HCT116 (cell line): ENCODE data around the gene DAAM1. TPM values are rescaled to one million over a fixed set of nuclear protein-coding genes. Genes with fewer than 3 reads are reported as not detected.

Experiments
- ATAC-seq: fragments of 200-7000 bp; cut with Tn5 transposase; 2 replicates; pipeline ENCODE4 v1.9.1; 2020; ENCODE audit warnings: mild to moderate bottlenecking, moderate library complexity
- BruUV-seq: library from RNA; stranded (reverse); fragments of 400-500 nt; replicated peaks from 2 replicates; lab custom pipeline; 2021; lab: Mats Ljungman, UMichigan
- CTCF ChIA-PET: fragments of 300-600 bp; sonication (Branson Sonifier 250); formaldehyde crosslinking; loops from one replicate; lab custom pipeline; 2021; ENCODE audit warnings: antibody characterized with exemption; lab: Charles Lee
- POLR2A ChIA-PET: fragments of 300-600, 350-600 bp; sonication (Branson Sonifier 250); formaldehyde crosslinking; loops from one replicate; lab custom pipeline; 2021; ENCODE audit warnings: antibody characterized with exemption; lab: Charles Lee
- RAD21 ChIA-PET, 2 experiments: fragments of 300-600 bp; sonication (Branson Sonifier 250); formaldehyde crosslinking; loops; one replicate each; lab custom pipeline; 2023; ENCODE audit warnings: low total read pairs in 2 of 2; ENCODE audit not compliant: uncharacterized antibody in 2 of 2, unreplicated experiment in 2 of 2, low non-redundant PET in 1 of 2; lab: Charles Lee
- DNase-seq: peaks from one replicate; pipeline ENCODE4 v3.0.0-alpha.2; 2010; ENCODE audit warnings: low read depth, low spot score
- H2AFZ ChIP-seq: fragments of 200-600 bp; shearing (Covaris generic), sonication (generic); 2 replicates; pipeline ENCODE4 v1.6.1; 2017; ENCODE audit warnings: low read depth, mixed run types, mixed read lengths, antibody characterized with exemption, low read length; ENCODE audit not compliant: poor library complexity, severe bottlenecking
- H3K27ac ChIP-seq: 2 replicates; pipeline ENCODE4 v1.5.1; 2012; ENCODE audit warnings: low read depth, low read length
- H3K27me3 ChIP-seq: fragments of 200-600 bp; sonication (generic); 2 replicates; pipeline ENCODE4 v1.6.1; 2016; ENCODE audit warnings: mixed run types, low read length, mixed read lengths; ENCODE audit not compliant: insufficient read depth
- H3K36me3 ChIP-seq, 2 experiments: fragments of 200-500 bp in 1 of 2; fragments of 200-600 bp in 1 of 2; sonication (Bioruptor generic) in 1 of 2; sonication (generic) in 1 of 2; 2 replicates each; pipeline versions ENCODE4 v1.5.1 to v1.6.1; 2014 to 2016; ENCODE audit warnings: low read length in 2 of 2, inconsistent platforms in 1 of 2, mixed read lengths in 1 of 2, mixed run types in 1 of 2; ENCODE audit not compliant: insufficient read depth in 2 of 2, control insufficient read depth in 1 of 2
- H3K4me1 ChIP-seq, 2 experiments: fragments of 200-600 bp in 1 of 2; sonication (generic) in 1 of 2; 2 replicates each; pipeline versions ENCODE4 v1.5.1 to v1.6.1; 2012 to 2017; ENCODE audit warnings: low read length in 2 of 2, inconsistent platforms in 1 of 2, mild to moderate bottlenecking in 1 of 2, mixed read lengths in 1 of 2, mixed run types in 1 of 2, moderate library complexity in 1 of 2; ENCODE audit not compliant: insufficient read depth in 2 of 2, control insufficient read depth in 1 of 2
- H3K4me2 ChIP-seq: fragments of 200-600 bp; sonication (generic); 2 replicates; pipeline ENCODE4 v1.6.1; 2017; ENCODE audit warnings: mixed run types, low read length, mixed read lengths
- H3K4me3 ChIP-seq, 2 experiments: fragments of 200-600 bp in 1 of 2; sonication (generic) in 1 of 2; replicated peaks in 1 of 2; 2 replicates each; pipeline ENCODE4 v1.5.1; 2011 to 2016; ENCODE audit warnings: low read length in 2 of 2, control low read depth in 1 of 2, low read depth in 1 of 2, mild to moderate bottlenecking in 1 of 2, mixed read lengths in 1 of 2, mixed run types in 1 of 2
- H3K79me2 ChIP-seq: fragments of 200-600 bp; sonication (generic); 2 replicates; pipeline ENCODE4 v1.6.1; 2017; ENCODE audit warnings: mild to moderate bottlenecking, mixed run types, low read length, moderate library complexity, mixed read lengths; ENCODE audit not compliant: insufficient read depth
- H3K9ac ChIP-seq: fragments of 200-600 bp; sonication (generic); 2 replicates; pipeline ENCODE4 v1.6.1; 2016; ENCODE audit warnings: low read length, mixed read lengths
- H3K9me2 ChIP-seq: fragments of 200-600 bp; sonication (generic), shearing (Covaris generic); 2 replicates; pipeline ENCODE4 v1.6.1; 2017; ENCODE audit warnings: mixed run types, mild to moderate bottlenecking, moderate library complexity; ENCODE audit not compliant: insufficient read depth
- H3K9me3 ChIP-seq, 2 experiments: fragments of 200-500 bp in 1 of 2; fragments of 200-600 bp in 1 of 2; sonication (Bioruptor generic) in 1 of 2; sonication (generic) in 1 of 2; 2 replicates each; pipeline ENCODE4 v1.6.1; 2014 to 2017; ENCODE audit warnings: low read length in 2 of 2, mixed read lengths in 2 of 2, inconsistent platforms in 1 of 2, low read depth in 1 of 2, mild to moderate bottlenecking in 1 of 2, mixed run types in 1 of 2, moderate library complexity in 1 of 2; ENCODE audit not compliant: control insufficient read depth in 1 of 2, insufficient read depth in 1 of 2
- H4K20me1 ChIP-seq: fragments of 200-600 bp; sonication (generic), shearing (Covaris generic); 2 replicates; pipeline ENCODE4 v1.6.1; 2017; ENCODE audit warnings: mixed run types, mild to moderate bottlenecking, moderate library complexity; ENCODE audit not compliant: insufficient read depth
- CTCF ChIP-seq, 3 experiments: fragments of 200-600 bp in 1 of 3; sonication (generic) in 1 of 3; IDR thresholded peaks in 2 of 3; conservative IDR thresholded peaks in 1 of 3; 2 replicates each; pipeline ENCODE4 v1.5.1; 2012 to 2017; ENCODE audit warnings: low read depth in 2 of 3, low read length in 2 of 3, antibody characterized with exemption in 1 of 3, borderline replicate concordance in 1 of 3, control low read depth in 1 of 3, mild to moderate bottlenecking in 1 of 3, mixed read lengths in 1 of 3, mixed run types in 1 of 3, moderate library complexity in 1 of 3; ENCODE audit not compliant: insufficient read depth in 1 of 3
- MAX ChIP-seq: IDR thresholded peaks from 2 replicates; pipeline ENCODE4 v1.6.1; 2012
- RAD21 ChIP-seq: IDR thresholded peaks from 2 replicates; pipeline ENCODE4 v1.6.1; 2012; ENCODE audit warnings: low read depth, mild to moderate bottlenecking
- REST ChIP-seq: IDR thresholded peaks from 2 replicates; pipeline ENCODE4 v1.6.1; 2012; ENCODE audit warnings: low read depth
- intact Hi-C: fragments of 100-400 bp; cut with micrococcal nuclease; formaldehyde crosslinking; loops from 2 replicates; pipeline ENCODE4 v1.10.0; 2022
- total RNA-seq: library from RNA; stranded (reverse); gene quantifications from one replicate; pipeline ENCODE4 v1.2.1, GENCODE V29; 2021; ENCODE audit not compliant: unreplicated experiment

Gene DAAM1
- total RNA-seq, 1 experiment from 2014 or later = 10.7 TPM

- no peak for TF ChIP-seq REST
- no peak for TF ChIP-seq MAX
These were observed 114.7 kb downstream of the DAAM1 start (continued) for GRCh38 chr14:59303216-59303615.

GRCh38 chr14:59305231-59305630, 116.8 kb downstream of the DAAM1 start:
- Histone ChIP-seq H3K9me2 (no peaks in the 10 kb centered on the region), H3K27ac (no peak overlapping the region), H3K9ac (no peak overlapping the region), H3K9me3 (no peaks in the 10 kb centered on the region), H2AFZ (no peak overlapping the region), H3K4me1 (peaks cover 19 to 20% of the 10 kb centered on the region in 2 experiments)
- RAD21 ChIA-PET = no interaction called here
- intact Hi-C loops = no loop called here
- ATAC-seq = no peak
- CTCF ChIA-PET = no interaction called here
- BruUV-seq = no TSS peak
- TF ChIP-seq CTCF (IDR thresholded peaks at IDR 0.05 in 2 of 3, conservative IDR thresholded peaks at IDR 0.05 in 1 of 3; ENCODE audit: borderline replicate concordance in 1 of 3, insufficient read depth in 1 of 3, low read depth in 2 of 3, low read length in 2 of 3) (no peak), RAD21 (no peak)
- TF ChIP-seq, all 23 proteins: peak for 0
- Histone ChIP-seq H3K27me3 (no peaks in the 10 kb centered on the region), H4K20me1 (no peaks in the 10 kb centered on the region), H3K79me2 (no peaks in the 10 kb centered on the region), H3K4me2 (no peak overlapping the region), H3K36me3 (no peaks in the 10 kb centered on the region), H3K4me3 (no peak overlapping the region)
- POLR2A ChIA-PET = no interaction called here
- DNase-seq = no peak
